HFFc6 (cell line): ENCODE measurements around the gene ITPR1. TPM values are rescaled to one million over a fixed set of nuclear protein-coding genes. Genes with fewer than 3 reads are reported as not detected.

Experiments
- DNase-seq: peaks from one replicate; pipeline ENCODE4 v3.0.0-alpha.2; 2018
- H3K27ac Mint-ChIP-seq: 2 replicates; pipeline ENCODE4 v1.8.0; 2020; ENCODE audit warnings: mild to moderate bottlenecking, mixed read lengths
- H3K27me3 Mint-ChIP-seq: 2 replicates; pipeline ENCODE4 v1.8.0; 2021; ENCODE audit warnings: mild to moderate bottlenecking, moderate library complexity, mixed read lengths; ENCODE audit not compliant: insufficient read depth
- H3K36me3 Mint-ChIP-seq: 2 replicates; pipeline ENCODE4 v1.8.0; 2021; ENCODE audit warnings: low read depth, mixed read lengths
- H3K4me1 Mint-ChIP-seq: 2 replicates; pipeline ENCODE4 v1.8.0; 2020; ENCODE audit warnings: low read depth, mixed read lengths
- H3K4me3 Mint-ChIP-seq: 2 replicates; pipeline ENCODE4 v1.8.0; 2020; ENCODE audit warnings: mild to moderate bottlenecking, moderate library complexity, mixed read lengths
- H3K9me3 Mint-ChIP-seq: 2 replicates; pipeline ENCODE4 v1.8.0; 2020; ENCODE audit warnings: mild to moderate bottlenecking, mixed read lengths
- CTCF ChIP-seq: fragments of 200-600 bp; sonication (generic); IDR thresholded peaks from 2 replicates; pipeline ENCODE4 v1.5.0; 2021; ENCODE audit warnings: antibody characterized with exemption, mild to moderate bottlenecking
- total RNA-seq, 6 experiments: library from RNA; stranded (reverse); fragmentation: NEBNext Ultra II Directional; extraction: Animal tissue kit (Norgen Biotek cat#: 25700); gene quantifications; 2 replicates in 1 of 6; 3 replicates in 5 of 6; pipeline ENCODE4 v1.2.3, GENCODE V29; 2021

The ITPR1 gene
- total RNA-seq, 6 experiments from 2014 or later, result 4.9 to 8.3 (median 6.1) TPM

DNA sequence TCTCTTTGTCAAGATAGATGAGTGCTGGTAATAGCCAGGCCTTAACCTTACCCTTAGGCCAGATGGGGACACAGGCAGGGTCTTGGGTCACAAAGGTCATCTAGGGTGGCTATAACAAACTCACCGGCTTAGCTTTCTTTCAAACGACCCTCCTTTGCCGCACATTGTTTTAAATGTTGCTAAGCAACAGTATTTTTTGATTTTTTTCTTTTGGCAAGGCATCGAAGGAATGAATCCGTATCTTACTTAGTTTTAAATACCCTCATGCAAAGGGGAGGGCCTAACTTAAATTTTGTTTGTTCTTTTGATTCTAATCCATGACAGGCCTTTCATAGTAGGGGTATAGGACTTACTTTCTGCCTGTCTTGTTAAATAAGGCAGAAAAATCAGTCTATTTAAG lies 35.2 kb downstream of the ITPR1 start:
- Mint-ChIP-seq H3K27me3 (peaks cover 7% of the 10 kb centered on the region), H3K4me1 (0 out of 2 replicates have a peak, but pooled peaks cover 7% of the 10 kb centered on the region), H3K4me3 (no peak overlapping the region), H3K9me3 (no peaks in the 10 kb centered on the region), H3K27ac (no peak overlapping the region), H3K36me3 (no peaks in the 10 kb centered on the region)
- DNase-seq, result no peak
- no peak for TF ChIP-seq CTCF

- DNase-seq, result no peak
- Mint-ChIP-seq H3K27ac (no peak overlapping the region), H3K4me1 (0 out of 2 replicates have a peak, but pooled peaks cover 5% of the 10 kb centered on the region), H3K4me3 (no peak overlapping the region), H3K27me3 (peaks cover 9% of the 10 kb centered on the region), H3K36me3 (no peaks in the 10 kb centered on the region), H3K9me3 (no peaks in the 10 kb centered on the region)
- no peak for TF ChIP-seq CTCF
These were observed 35.9 kb downstream of the ITPR1 start for GRCh38 chr3:4528819-4529600.

GRCh38 chr3:4529876-4530588 lies 36.9 kb downstream of the ITPR1 start:
- no peak overlapping the region for H3K4me3 Mint-ChIP-seq
- H3K36me3 Mint-ChIP-seq, result no peaks in the 10 kb centered on the region
- no peaks in the 10 kb centered on the region for H3K9me3 Mint-ChIP-seq
- no peak for TF ChIP-seq CTCF
- no peak for DNase-seq
- H3K4me1 Mint-ChIP-seq, result no peaks in the 10 kb centered on the region
- H3K27ac Mint-ChIP-seq, result no peak overlapping the region
- peaks cover 10% of the 10 kb centered on the region for H3K27me3 Mint-ChIP-seq

- Mint-ChIP-seq H3K4me1 (no peaks in the 10 kb centered on the region), H3K4me3 (no peak overlapping the region), H3K9me3 (no peaks in the 10 kb centered on the region), H3K27ac (no peak overlapping the region), H3K27me3 (peaks cover 10% of the 10 kb centered on the region), H3K36me3 (no peaks in the 10 kb centered on the region)
- no peak for TF ChIP-seq CTCF
- no peak for DNase-seq
These were observed 38.4 kb downstream of the ITPR1 start for GRCh38 chr3:4531478-4532025.

GRCh38 chr3:4532535-4533112 lies 39.5 kb downstream of the ITPR1 start:
- TF ChIP-seq CTCF, result no peak
- no peak for DNase-seq
- H3K9me3 Mint-ChIP-seq, result peaks cover 4% of the 10 kb centered on the region; the same call in 1 of the 2 replicates
- H3K4me3 Mint-ChIP-seq, result no peak overlapping the region
- no peak overlapping the region for H3K27ac Mint-ChIP-seq
- H3K36me3 Mint-ChIP-seq, result no peaks in the 10 kb centered on the region
- H3K4me1 Mint-ChIP-seq, result no peaks in the 10 kb centered on the region
- H3K27me3 Mint-ChIP-seq, result peaks cover 10% of the 10 kb centered on the region; the same call in 1 of the 2 replicates
